GM12872 (cell line): ENCODE data around the gene NALCN.

Experiments used
- CTCF ChIP-seq: IDR thresholded peaks from 3 replicates; pipeline ENCODE4 v1.5.1; 2011; ENCODE audit warnings: low read depth, mild to moderate bottlenecking, low read length, moderate library complexity; ENCODE audit not compliant: insufficient read depth

Gene NALCN

GRCh38 chr13:101412076-101412475, 4.2 kb downstream of the NALCN start:
- TF ChIP-seq CTCF = no peak

- no peak for TF ChIP-seq CTCF
Measured at GRCh38 chr13:101408992-101409656, 7.2 kb downstream of the NALCN start.

- no peak for TF ChIP-seq CTCF
Measured at GRCh38 chr13:101408154-101408553, 8.2 kb downstream of the NALCN start.

GRCh38 chr13:101406791-101407190, 9.5 kb downstream of the NALCN start:
- no peak for TF ChIP-seq CTCF

GRCh38 chr13:101401196-101401595, 15.1 kb downstream of the NALCN start:
- TF ChIP-seq CTCF = no peak

- no peak for TF ChIP-seq CTCF
Measured at GRCh38 chr13:101399365-101399764, 16.9 kb downstream of the NALCN start.

GRCh38 chr13:101398920-101399319, 17.4 kb downstream of the NALCN start:
- no peak for TF ChIP-seq CTCF

GRCh38 chr13:101398191-101398590, 18.1 kb downstream of the NALCN start:
- TF ChIP-seq CTCF = no peak
